Stimulated activated naive CD8-positive, alpha-beta T cell treated with anti-CD3 and anti-CD28 coated beads, Interleukin-15, Interleukin-2, amounts not matched to agents 100 U/mL and 50 U/mL, for 24 hours (primary cell): ENCODE measurements around the gene FBXW12.
"Not testable (repeated sequence)": the region's sequence is repeated elsewhere in the genome, so short reads cannot be mapped to it uniquely, and the experiment has no call there.

ENCODE experiments used
- ATAC-seq: fragments of 150-1000 bp; cut with Tn5 transposase; one replicate; pipeline ENCODE4 v1.10.0; 2021
- DNase-seq: peaks from one replicate; pipeline ENCODE4 v3.0.0; 2021

The FBXW12 gene

GRCh38 chr3:48371651-48372376 lies at the start of gene FBXW12:
Gene FBXW12, plus strand, starts transcription at chr3:48372219. Its CDS starts 549 bp downstream, at chr3:48372768.
- no peak for ATAC-seq
- no peak for DNase-seq

GRCh38 chr3:48331706-48332435 lies 40.1 kb upstream of the FBXW12 start:
- not testable (repeated sequence) for DNase-seq, ATAC-seq

GRCh38 chr3:48333346-48334245 lies 38.4 kb upstream of the FBXW12 start, which contains the start of gene SPINK8:
Gene SPINK8, minus strand, starts transcription at chr3:48333661. Its CDS starts 5,320 bp downstream, at chr3:48328341.
- ATAC-seq, DNase-seq: not testable (repeated sequence)

GRCh38 chr3:48334605-48335004 lies 37.4 kb upstream of the FBXW12 start:
- no peak for DNase-seq
- no peak for ATAC-seq

GRCh38 chr3:48335286-48335685 lies 36.7 kb upstream of the FBXW12 start:
- DNase-seq, ATAC-seq: not testable (repeated sequence)

GRCh38 chr3:48337536-48337935 lies 34.5 kb upstream of the FBXW12 start:
- not testable (repeated sequence) for ATAC-seq, DNase-seq

- DNase-seq (no peak), ATAC-seq (no peak)
Measured at GRCh38 chr3:48338635-48339034, 33.4 kb upstream of the FBXW12 start.

GRCh38 chr3:48343432-48343831 lies 28.6 kb upstream of the FBXW12 start:
- ATAC-seq (no peak), DNase-seq (no peak)

GRCh38 chr3:48344867-48345507 lies 27.0 kb upstream of the FBXW12 start:
- ATAC-seq (no peak), DNase-seq (no peak)

- no peak for ATAC-seq
- DNase-seq, result no peak
Measured at GRCh38 chr3:48345946-48346572, 26.0 kb upstream of the FBXW12 start.

- DNase-seq (no peak), ATAC-seq (no peak)
Measured at GRCh38 chr3:48347500-48347899, 24.5 kb upstream of the FBXW12 start.

GRCh38 chr3:48352546-48352945 lies 19.5 kb upstream of the FBXW12 start:
- no peak for ATAC-seq
- DNase-seq, result no peak

GRCh38 chr3:48353987-48354386 lies 18.0 kb upstream of the FBXW12 start:
- DNase-seq, result no peak
- ATAC-seq, result no peak

GRCh38 chr3:48356419-48356818 lies 15.6 kb upstream of the FBXW12 start:
- DNase-seq, result no peak

GRCh38 chr3:48361928-48362327 lies 10.1 kb upstream of the FBXW12 start:
- ATAC-seq (no peak), DNase-seq (no peak)

More at GRCh38 chr3:48356419-48356818, 15.6 kb upstream of the FBXW12 start:
- no peak for ATAC-seq

- no peak for ATAC-seq
- no peak for DNase-seq
Measured at GRCh38 chr3:48364840-48365239, 7.2 kb upstream of the FBXW12 start.

- ATAC-seq, result no peak
- no peak for DNase-seq
Measured at GRCh38 chr3:48367201-48367600, 4.8 kb upstream of the FBXW12 start.

GRCh38 chr3:48369693-48370332 lies 2.2 kb upstream of the FBXW12 start:
- ATAC-seq (no peak), DNase-seq (no peak)

GRCh38 chr3:48370333-48370713 lies 1.7 kb upstream of the FBXW12 start:
- DNase-seq (no peak), ATAC-seq (no peak)

GRCh38 chr3:48372377-48372770 lies 355 bp downstream of the FBXW12 start:
- ATAC-seq (no peak), DNase-seq (no peak)
